RPMI7951 (cell line): ENCODE results near the gene ZNF580. TPM values are rescaled to one million over a fixed set of nuclear protein-coding genes. Genes with fewer than 3 reads are reported as not detected.

Experiments used
- DNase-seq: peaks from one replicate; pipeline ENCODE4 v3.0.0-alpha.2; 2012; ENCODE audit warnings: low read depth
- total RNA-seq: library from RNA; depleted of rRNA; stranded (reverse); fragments of >200 nt; shearing (Covaris generic); gene quantifications from 2 replicates; pipeline ENCODE4 v1.2.3, GENCODE V29; 2014; rRNA removed

The ZNF580 gene
- total RNA-seq, 1 experiment from 2014 or later = 12.9 TPM

DNA sequence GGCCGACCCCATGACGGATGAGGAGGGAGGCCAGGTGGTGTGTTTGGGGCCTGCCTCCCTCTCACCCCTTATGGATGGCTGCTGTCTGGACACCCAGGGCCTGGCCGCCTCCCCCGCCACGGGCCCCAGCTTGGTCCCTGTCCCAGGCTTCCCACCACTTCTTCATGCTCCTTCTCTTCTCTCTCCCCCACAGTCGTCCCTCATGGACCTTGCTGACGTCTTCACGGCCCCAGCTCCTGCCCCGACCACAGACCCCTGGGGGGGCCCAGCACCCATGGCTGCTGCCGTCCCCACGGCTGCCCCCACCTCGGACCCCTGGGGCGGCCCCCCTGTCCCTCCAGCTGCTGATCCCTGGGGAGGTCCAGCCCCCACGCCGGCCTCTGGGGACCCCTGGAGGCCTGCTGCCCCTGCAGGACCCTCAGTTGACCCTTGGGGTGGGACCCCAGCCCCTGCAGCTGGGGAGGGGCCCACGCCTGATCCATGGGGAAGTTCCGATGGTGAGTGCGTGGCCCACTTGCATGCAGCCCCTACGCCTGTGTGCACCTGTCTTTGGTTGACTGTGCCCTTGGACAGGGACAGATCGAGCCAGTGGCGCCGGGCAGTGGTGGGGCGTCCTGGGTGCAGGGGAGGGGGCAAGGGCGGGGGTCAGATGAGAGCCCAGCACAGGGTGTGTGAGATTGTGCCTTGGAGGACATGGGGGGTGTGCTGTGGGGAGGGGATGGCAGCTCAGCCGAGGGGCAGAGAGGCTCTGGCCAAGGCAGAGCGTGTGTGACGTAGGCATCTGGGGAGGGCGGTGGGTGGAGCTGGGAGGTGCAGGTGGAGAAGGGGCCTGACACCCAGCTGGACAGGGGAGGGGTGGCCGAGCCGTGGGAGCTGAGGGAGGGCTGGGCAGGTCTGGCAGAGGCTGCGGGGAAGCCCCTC lies 51.0 kb downstream of the ZNF580 start:
- no peak for DNase-seq

DNA sequence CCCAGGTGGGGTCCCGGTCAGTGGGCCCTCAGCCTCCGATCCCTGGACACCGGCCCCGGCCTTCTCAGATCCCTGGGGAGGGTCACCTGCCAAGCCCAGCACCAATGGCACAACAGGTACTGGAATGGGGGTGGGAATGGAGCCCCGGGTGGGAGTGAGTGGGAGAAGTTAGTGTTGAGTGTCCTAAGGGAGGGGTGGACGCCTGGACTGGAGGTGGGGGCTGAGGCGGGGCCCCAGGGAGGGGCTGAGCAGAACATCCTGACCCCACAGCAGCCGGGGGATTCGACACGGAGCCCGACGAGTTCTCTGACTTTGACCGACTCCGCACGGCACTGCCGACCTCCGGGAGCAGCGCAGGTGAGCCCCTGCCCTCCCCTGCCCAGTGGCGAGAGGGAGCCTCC lies 51.9 kb downstream of the ZNF580 start:
- no peak for DNase-seq

Other genes with a start within 250 kb of the ZNF580 start
- 250 and 347 TPM in 2 replicates for gene UBE2S, start 233.2 kb upstream of the ZNF580 start, total RNA-seq
- gene SHISA7, start 197.7 kb upstream of the ZNF580 start, total RNA-seq = 0.12 TPM in 1 of 2 replicates, not detected in the other
- 81.9 and 120 TPM in 2 replicates for gene ISOC2, start 179.4 kb upstream of the ZNF580 start, total RNA-seq
- gene C19orf85, start 176.3 kb upstream of the ZNF580 start, total RNA-seq = not detected in 2 replicates
- gene ZNF628, start 164.4 kb upstream of the ZNF580 start, total RNA-seq = 3.1 and 5.3 TPM in 2 replicates
- gene NAT14, start 155.8 kb upstream of the ZNF580 start, total RNA-seq = 18.5 and 25.3 TPM in 2 replicates
- 3.2 and 3.6 TPM in 2 replicates for gene SSC5D, start 152.6 kb upstream of the ZNF580 start, total RNA-seq
- gene SBK2, start 103.9 kb upstream of the ZNF580 start, total RNA-seq = not detected in 2 replicates
- 0.24 TPM in 1 of 2 replicates, not detected in the other for gene SBK3, start 95.5 kb upstream of the ZNF580 start, total RNA-seq
- 1.3 and 2.4 TPM in 2 replicates for gene ZNF579, start 60.2 kb upstream of the ZNF580 start, total RNA-seq
- gene FIZ1, start 41.5 kb upstream of the ZNF580 start, total RNA-seq = 2.4 and 3.0 TPM in 2 replicates
- 14.7 and 16.9 TPM in 2 replicates for gene ZNF524, start 40.7 kb upstream of the ZNF580 start, total RNA-seq
- 0.12 and 0.68 TPM in 2 replicates for gene ZNF865, start 35.4 kb upstream of the ZNF580 start, total RNA-seq
- 1.6 and 2.6 TPM in 2 replicates for gene ZNF784, start 16.4 kb upstream of the ZNF580 start, total RNA-seq
- 13.5 and 13.7 TPM in 2 replicates for gene ZNF581, start 2.6 kb downstream of the ZNF580 start, total RNA-seq
- 3.7 and 5.7 TPM in 2 replicates for gene CCDC106, start 7.2 kb downstream of the ZNF580 start, total RNA-seq
- gene U2AF2, start 14.0 kb downstream of the ZNF580 start, total RNA-seq = 80.3 and 108 TPM in 2 replicates
- gene EPN1, start 34.2 kb downstream of the ZNF580 start, total RNA-seq = 26.0 and 46.4 TPM in 2 replicates
- gene NLRP9, start 97.4 kb downstream of the ZNF580 start, total RNA-seq = not detected in 2 replicates
- 0.24 TPM in 1 of 2 replicates, not detected in the other for gene RFPL4A, start 118.1 kb downstream of the ZNF580 start, total RNA-seq
- 0.20 TPM in 1 of 2 replicates, not detected in the other for gene RFPL4AL1, start 128.1 kb downstream of the ZNF580 start, total RNA-seq
- gene NLRP11, start 191.0 kb downstream of the ZNF580 start, total RNA-seq = 1.3 and 1.7 TPM in 2 replicates
- gene NLRP4, start 195.5 kb downstream of the ZNF580 start, total RNA-seq = not detected in 2 replicates